HT1080 (cell line): Measurements from ENCODE around the gene ZNF536. TPM values are rescaled to one million over a fixed set of nuclear protein-coding genes. Genes with fewer than 3 reads are reported as not detected.

Experiments used
- DNase-seq: peaks from one replicate; pipeline ENCODE4 v3.0.0-alpha.2; 2015; ENCODE audit warnings: low read depth
- polyA plus RNA-seq, 2 experiments: library from polyadenylated mRNA; depleted of rRNA; stranded (reverse); fragments of >200 nt; gene quantifications; 2 replicates each; pipeline ENCODE4 v1.2.3, GENCODE V29; 2015
- total RNA-seq: library from RNA; depleted of rRNA; stranded (reverse); fragments of >200 nt; shearing (Covaris generic); gene quantifications from 2 replicates; pipeline ENCODE4 v1.2.3, GENCODE V29; 2014; rRNA removed

Gene ZNF536
- total RNA-seq: not detected in 2 replicates
- polyA plus RNA-seq (2015; cell fraction: cytosol; rRNA removed): not detected in 2 replicates
- polyA plus RNA-seq (2015; cell fraction: nucleus; rRNA removed): not detected in 2 replicates

DNA sequence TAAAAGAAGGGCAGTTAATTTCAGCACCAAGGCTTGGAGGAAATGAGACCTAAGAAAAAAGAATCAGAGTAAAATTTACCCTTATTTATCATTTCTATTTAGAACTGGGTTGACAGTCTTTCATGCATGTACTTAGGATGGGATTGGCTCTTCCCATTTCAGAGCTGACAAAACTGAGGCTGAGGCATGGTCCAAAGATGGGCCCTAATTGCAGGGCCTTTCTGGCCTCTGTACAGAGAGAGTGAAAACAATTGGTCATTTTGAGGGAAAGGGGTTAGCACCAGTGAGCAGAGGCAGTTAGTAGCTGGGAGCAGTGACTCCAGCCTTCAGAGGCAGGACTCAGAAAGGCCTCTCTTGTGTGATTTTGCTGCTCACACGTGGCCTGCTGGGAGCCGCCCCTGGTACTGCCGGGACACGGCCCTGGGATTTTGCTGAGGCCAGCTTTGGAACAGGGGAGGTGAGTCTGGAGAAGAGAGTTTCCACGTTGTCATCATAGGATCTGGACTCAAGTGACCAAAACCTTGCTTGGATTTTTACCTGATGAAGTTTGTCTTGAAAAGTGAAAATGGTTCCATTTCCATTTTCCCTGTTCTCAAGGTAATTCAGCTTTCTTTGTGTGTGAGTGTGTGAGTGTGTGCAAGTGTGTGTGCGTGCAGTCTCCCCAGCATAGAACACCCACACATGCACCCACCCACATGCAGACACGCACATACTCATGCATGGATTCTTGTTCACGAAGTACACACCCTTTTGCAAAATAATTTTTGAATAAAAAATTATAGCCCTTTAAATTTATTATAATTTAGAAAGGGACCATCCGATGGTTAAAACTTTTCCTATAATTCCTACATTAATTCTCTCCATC is at the start of gene ZNF536:
Gene ZNF536 (plus strand): TSS at position 425 of the 865 bp plus-strand sequence. CDS start 71,179 bp downstream, outside the sequence.
- DNase-seq: no peak

DNA sequence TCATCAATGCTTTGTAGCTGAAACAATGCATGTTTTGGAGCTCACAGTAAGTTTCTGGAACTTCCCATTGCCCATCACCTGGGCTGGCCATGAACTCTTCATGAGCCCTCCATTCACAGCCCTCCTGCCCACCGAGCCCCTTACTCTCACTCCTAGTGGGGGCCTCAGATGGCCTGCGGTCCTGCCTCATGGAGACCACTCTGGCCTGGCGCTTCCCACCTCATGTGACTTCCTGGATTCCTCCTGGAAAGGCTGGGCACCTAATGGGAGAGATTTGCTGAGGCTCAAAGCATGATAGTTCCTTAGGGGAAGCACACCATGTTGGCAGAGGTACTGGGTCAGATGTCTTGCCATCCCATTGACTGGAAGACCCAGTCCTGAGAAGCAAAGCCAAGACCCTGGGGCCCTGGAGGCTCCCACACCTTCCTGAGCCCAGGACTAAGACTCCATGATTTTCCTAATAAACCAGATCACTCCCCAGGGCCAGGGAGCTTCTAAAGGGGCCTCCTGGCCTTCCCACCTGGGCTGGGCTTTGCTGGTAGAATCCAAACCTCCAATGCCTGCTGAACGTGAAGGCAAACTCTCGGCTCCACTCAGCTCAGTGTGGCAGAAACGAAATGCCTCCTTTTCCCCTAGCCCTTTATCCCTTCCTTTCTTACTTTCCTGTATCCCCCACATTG is 49.4 kb upstream of the ZNF536 start:
- no peak for DNase-seq

DNA sequence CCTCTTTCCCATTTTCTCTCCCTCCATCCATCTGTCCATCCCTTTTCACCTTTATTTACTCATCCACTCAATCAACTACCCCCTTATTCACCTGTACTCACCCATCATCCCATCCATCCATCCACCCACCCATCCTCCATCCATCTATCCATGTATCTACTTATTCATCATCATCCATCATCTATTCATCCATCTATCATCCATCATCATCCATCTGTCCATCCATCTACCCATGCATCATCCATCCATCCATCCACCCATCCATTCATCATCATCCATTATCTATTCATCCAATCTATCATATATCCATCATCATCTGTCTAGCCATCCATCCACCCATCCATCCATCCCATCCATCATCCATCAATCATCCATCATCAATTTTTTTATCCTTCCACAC is 48.3 kb upstream of the ZNF536 start:
- DNase-seq: no peak

DNA sequence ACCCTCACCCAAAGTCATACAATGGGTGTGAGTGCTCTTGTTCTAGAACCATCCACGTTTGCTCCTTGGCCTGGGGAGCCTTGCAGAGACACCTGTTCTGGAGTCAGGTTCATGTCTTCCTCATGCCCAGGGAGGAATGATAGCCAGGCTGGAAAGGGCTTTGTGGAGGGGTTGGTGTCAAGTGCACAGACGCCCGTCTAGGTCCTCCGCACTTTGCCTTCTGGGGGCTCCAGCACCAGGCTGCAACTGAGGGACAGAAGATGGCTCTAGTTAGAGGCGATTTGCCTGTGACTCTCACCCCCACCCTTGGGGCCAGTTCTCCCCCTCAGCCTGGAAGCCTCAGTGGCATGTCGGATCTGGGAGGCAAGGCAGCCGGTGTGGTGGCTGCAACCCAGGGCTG is 47.2 kb upstream of the ZNF536 start:
- DNase-seq: no peak

DNA sequence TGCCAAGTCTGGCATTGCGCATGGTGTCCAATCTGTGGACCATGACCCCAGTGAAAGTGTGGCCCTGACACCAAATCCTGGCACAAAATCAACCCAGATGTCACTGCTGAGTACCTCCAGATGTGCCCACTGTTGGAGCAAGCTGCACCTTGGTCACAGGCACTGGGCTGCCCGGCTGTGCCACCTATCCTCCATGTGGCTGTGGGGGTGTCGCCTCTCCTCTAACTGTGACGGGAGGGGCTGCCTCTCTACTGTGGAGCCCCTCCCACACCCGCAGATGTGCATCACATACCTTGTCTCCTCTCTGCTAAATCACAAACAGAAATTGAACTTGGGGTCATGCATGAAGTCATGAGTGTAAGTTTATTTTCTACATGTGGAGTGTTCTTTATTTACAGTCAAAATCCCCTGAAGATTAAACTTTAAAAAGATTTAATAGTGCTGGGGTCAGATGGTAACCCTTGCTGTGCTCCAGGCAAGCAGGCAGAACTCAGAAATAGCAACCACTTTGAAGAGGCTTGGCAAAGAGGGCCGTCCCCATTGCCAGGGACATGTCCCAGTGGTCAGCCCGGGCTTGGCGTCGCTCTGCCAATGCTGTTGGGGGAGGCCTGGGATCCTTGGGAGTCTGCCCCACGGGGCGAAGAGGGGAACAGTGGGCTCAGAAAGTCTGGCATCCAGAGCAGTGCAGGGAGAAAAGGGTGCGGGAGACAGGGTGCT is 46.4 kb upstream of the ZNF536 start:
- no peak for DNase-seq

DNA sequence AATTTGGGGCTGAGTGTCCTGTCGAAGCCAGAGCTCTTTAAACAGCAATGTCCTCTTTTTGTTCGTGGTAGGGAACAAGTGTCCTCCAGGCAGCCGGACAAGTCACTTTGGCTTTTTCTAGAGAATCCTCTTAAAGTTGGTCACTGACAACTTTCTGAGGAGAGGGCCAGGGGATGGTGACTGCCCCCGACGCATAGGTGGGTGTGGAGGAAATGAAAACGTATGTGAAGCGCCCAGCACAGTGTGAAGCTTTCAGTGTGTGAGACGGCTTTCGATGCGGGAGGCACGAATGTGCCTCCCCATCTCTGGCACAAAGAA is 45.8 kb upstream of the ZNF536 start:
- DNase-seq: no peak

DNA sequence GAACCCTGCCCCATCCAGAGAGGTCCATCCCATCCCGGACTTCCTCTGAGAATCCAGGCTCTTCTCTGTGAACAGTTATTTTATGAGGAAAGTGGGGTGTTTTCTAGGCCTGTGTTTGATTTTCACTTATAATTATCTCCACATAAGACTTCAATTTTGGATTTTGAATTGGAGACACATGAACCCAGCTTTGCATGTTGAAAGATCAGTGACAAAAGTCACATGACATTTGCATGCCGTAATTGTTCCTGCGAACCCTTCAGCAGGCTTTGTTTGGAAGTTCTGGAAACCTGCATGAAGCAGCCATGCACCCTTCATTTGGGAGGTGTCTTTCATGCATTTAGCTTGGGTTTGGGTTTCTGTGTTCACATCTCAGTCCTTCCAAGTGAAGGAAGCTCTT is 44.9 kb upstream of the ZNF536 start:
- no peak for DNase-seq

DNA sequence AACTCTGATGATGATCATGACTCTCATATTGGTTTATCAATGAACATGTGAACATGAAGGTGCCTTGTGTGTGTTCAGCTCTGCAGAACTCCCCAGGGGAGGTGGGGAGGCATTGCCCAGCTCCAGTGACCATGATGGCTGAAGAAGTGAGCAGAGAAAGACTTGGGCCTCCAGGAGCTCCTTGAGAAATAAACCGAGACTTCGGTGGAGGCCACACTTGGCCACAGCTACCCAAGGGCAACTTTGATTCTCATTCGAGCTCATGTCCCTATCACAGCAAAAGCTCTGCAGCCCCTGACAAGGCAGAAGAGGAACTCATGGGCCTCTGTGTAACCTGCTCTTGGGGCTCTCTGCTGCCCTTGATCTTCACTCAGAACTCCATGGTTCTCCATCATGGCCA is 44.1 kb upstream of the ZNF536 start:
- no peak for DNase-seq

DNA sequence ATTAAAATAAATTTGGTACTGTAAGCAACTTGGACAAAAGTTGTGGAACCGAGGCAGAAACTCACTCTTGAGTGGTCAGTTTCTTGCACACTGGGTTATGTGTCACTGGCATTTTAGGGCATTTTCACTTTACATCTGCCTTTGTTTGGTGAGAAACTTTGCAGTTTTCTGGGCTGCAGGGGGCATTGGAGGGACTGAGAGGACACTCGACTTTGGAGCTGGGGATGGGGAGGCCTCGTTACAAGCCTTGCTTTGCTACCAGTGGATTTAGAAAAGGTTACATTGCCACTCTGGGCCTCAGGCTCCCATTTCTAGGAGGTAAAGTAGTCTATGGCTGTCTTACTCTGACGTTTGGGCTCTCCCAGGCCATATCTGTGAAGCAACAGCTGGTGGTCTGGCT is 41.9 kb upstream of the ZNF536 start:
- no peak for DNase-seq

DNA sequence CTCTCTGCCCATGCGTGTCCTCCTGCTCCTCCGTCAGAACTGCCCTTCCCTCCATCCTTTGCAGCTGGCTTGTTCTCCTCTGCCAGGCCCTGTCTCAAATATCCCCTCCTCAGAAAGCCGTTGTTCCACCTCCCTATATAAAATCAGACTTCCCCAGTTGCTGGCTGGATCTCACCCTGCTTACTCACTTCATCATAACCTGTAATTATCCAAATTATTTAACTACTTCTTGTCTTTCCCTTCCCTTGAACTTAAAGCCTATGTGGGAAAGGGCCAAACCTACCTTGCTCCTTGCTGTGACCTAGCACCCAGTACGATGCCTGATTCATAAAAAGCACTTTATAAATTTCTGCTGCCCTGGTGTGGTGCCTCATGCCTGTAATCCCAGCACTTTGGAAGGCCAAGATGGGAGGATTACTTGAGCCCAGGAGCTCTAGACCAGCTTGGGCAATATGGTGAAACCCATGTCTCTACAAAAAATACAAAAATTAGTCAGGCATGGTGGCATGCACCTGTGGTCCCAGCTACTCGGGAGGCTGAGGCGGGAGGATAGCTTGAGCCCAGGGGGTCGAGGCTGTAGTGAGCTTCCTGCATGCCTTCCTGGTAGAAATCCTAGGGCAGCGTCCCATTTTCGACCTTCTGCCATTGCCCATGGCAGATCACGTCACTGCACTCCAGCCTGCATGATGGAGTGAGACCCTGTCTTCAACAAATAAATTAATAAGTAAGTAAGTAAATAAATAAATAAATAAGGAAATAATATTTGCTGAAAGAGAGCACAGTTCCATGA is 39.5 kb upstream of the ZNF536 start:
- DNase-seq: no peak

DNA sequence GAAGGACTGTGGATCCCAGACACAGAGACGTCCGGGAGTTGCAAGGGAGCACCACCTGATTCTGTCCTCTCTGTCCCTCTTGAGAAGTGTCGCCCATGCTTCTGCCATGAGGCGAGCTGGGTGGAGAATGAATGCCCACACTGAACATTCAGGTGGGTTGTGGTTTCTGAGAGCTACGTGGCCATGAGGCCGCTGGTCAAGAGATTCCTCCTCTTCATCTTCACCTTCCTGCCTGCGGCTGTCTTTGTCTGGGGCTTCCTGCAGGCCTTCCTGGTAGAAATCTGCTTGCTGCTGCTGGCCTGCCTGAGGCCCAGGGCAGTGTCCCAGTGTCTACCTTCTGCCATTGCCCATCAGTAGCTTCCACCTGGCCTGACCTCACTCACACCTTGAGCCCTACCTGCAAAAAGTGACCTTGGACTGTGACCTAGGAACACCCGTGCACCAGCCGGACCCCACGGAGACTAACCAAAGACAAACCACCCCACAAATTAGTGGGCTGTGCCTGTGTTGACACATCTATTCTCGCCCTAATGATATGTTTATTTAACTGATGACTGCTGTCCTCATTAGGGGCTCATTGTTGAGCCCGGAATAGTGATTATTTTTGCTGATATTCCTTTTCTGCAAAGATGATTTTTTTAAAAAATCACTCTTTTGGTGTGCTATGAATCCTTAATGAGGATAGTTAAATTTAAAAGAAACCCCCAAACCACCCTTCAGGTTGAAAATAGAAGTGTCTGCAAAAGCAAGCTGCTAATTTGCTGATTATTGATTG is 38.7 kb upstream of the ZNF536 start:
- no peak for DNase-seq

DNA sequence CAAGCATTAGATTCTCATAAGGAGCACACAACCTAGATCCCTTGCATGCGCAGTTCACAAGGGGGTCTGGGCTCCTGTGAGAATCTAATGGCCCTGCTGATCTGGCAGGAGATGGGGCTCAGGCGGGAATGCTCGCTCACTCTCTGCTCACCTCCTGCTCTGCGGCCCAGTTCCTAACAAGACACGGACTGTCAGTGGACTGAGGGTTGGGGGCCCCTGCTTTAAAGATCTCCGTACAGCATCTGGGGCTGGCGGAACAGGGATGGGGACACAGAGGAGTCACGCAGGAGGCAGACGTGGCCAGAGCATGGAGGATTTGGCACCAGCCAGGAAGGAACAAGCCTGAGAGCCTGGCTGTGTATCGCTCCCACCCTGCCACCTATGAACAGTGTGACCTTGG is 37.3 kb upstream of the ZNF536 start:
- no peak for DNase-seq

DNA sequence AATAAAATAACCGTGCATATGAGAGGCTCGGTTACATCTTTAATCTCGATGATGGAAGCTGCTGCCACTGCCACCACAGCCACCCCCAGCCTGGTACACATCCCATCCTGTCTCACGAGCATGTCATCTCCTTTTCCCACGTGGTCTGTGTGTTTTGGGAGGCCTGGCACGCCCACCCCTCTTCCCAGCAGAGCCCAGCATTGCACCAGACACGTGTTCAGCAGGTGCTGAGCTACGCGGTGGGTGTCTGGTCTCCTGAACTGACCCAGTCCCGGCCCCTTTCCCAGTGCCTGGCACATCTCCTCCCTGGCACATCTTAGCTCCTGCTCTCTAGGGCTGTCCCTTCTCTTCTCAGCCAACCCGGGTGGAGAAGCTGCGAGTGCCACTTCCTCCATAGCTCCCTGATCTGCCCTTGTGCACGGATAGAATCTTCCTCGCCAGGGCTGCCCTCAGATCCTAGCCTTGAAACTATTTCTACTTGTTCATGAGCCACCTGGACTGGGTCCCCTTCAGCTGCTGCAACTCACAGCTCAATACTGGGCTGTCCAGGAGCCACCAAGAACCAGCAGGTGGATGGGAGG is 36.8 kb upstream of the ZNF536 start:
- DNase-seq: no peak

DNA sequence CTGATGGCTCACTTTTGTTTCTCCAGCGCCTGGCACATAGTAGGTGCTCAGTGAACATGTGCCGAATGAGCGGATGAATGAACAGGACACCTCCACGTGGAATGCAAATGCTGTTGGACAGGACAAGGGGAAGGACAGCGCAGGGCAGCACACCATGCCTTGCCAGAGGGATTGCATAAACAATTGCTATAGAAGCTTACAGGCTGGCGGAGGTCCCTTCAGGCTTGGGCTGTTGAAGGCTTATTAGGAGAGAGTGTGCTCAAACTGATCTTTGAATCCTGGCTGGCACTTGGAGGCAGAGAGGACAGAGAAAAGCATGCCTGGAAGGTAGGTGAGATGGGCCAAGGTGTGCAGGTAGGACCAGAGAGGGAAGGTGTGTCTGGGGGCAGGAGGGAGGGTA is 35.9 kb upstream of the ZNF536 start:
- no peak for DNase-seq

DNA sequence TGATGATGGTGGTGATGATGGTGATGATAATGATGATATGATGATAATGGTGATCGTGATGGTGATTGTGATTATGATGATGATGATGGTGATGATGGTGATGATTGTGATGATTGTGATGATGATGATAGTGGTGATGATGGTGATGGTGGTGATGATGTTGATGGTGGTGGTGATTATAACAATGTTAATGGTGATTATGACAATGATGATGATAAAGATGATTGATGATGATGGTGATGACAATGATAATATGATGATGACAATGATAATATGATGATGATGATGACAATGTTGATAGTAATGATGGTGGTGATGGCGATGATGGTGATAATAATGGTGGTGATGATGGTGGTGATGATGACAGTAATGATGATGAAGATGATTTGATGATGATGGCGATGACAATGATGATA is 34.1 kb upstream of the ZNF536 start:
- DNase-seq: no peak

DNA sequence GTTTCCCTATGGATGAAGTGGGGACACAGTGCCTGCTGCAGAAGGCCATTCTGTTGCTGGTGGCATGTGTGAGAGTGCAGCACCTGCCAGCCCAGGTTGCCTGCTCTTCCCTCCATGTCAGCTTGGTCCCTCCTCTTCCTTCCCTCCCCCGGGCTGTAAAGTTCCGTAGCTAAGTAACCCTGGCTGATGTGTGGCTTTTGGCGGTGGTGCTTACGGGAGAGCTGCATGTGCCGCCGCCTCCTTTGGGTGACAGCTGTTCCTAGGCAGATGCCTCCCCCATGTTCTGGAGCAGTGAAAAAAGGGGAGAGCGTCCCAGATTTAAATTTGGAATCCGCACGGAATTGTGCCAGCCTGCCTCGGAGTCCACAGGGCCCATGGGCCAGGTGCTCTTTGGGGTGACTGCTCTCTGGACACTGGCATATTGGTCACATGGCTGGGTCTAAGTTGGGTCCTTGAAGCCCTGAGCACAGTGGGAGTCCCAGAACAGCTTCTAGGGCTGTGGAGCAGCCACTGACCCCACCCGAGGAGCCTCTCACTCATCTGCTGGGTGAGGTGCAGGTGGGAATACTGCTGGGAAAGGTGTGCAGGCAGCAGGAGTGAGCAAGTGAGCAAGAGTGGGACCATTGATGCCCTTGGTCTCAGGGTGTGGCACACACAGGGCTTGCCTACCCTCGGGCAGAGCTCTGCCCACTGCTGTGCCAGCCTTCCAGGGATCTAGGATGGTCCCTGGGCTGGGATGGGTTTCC is 33.1 kb upstream of the ZNF536 start:
- DNase-seq: no peak

DNA sequence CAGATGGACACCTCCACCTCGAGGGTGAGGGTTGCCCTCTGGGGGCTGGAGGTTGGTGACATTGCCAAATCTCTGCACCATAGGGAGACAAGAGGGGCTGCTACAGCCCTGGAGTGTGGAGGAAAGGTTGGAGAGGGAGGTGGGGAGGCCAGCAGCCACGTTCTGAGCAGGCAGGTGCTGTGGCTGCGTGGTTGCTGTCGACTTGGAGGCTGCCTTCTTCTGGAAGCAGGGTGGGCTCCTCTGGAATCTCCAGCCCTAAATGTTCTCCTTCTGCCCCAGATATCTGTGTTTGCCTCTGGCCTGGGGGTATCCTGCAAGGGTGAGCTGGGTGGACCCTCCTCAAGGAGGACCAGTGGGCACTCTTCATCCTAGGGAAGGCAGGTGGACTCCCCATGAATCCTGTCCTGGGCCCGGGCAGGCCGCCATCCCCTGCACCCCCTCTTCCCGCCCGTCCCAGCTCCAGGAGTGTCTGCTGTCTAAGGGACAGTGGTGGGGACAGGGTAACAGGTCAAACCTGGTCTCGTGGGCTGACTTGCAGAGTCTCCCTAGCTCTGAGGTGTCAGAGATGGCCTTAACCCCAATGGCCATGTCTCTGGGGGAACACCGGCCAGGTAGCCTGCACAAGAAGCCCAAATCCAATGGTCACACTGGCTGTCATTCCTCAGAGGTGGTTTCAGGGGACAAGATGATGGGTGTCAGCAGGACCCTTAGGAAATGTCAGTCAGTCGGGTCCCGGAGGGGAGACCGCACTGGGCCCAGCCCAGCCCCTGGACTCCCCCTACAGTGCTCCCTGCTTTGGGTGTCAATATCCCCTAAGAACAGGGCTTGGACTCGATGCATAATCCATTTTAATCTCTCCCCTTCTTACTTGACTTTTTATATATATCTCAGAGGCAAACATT is 32.3 kb upstream of the ZNF536 start:
- DNase-seq: no peak
